Liver (tissue), 9 donors: Measurements from ENCODE around the gene MTERF1. TPM values are rescaled to one million over a fixed set of nuclear protein-coding genes. Genes with fewer than 3 reads are reported as not detected.

ENCODE experiments used
- DNase-seq: peaks from one replicate; pipeline ENCODE4 v3.0.0-alpha.2; 2017; ENCODE audit warnings: low spot score
- H3K27ac ChIP-seq, 2 donors: one replicate each; pipeline ENCODE4 v1.7.0; 2013; ENCODE audit warnings: inconsistent platforms in 2 of 2, low read length in 2 of 2, control low read depth in 1 of 2, low read depth in 1 of 2, mild to moderate bottlenecking in 1 of 2
- H3K27me3 ChIP-seq, 4 donors: one replicate each; pipeline versions ENCODE4 v1.6.1 to v1.7.0; 2013; ENCODE audit warnings: low read length in 3 of 4, inconsistent platforms in 1 of 4, mild to moderate bottlenecking in 1 of 4, moderate library complexity in 1 of 4; ENCODE audit not compliant: control insufficient read depth in 4 of 4, insufficient read depth in 4 of 4
- H3K36me3 ChIP-seq, 4 donors: one replicate each; pipeline versions ENCODE4 v1.6.1 to v1.7.0; 2013; ENCODE audit warnings: low read length in 3 of 4, mild to moderate bottlenecking in 3 of 4, low read depth in 1 of 4, moderate library complexity in 1 of 4; ENCODE audit not compliant: control insufficient read depth in 4 of 4, insufficient read depth in 3 of 4
- H3K4me1 ChIP-seq, 4 donors: one replicate each; pipeline versions ENCODE4 v1.6.1 to v1.7.0; 2013; ENCODE audit warnings: low read length in 3 of 4, mild to moderate bottlenecking in 3 of 4, moderate library complexity in 1 of 4; ENCODE audit not compliant: control insufficient read depth in 4 of 4, insufficient read depth in 4 of 4
- H3K4me3 ChIP-seq, 3 donors: one replicate each; pipeline versions ENCODE4 v1.6.1 to v1.7.0; 2013; ENCODE audit warnings: low read length in 3 of 3, control low read depth in 1 of 3, low read depth in 1 of 3, mild to moderate bottlenecking in 1 of 3
- H3K9ac ChIP-seq, 2 donors: one replicate each; pipeline ENCODE4 v1.7.0; 2013; ENCODE audit warnings: low read length in 2 of 2, mild to moderate bottlenecking in 2 of 2, moderate library complexity in 2 of 2, control low read depth in 1 of 2, low read depth in 1 of 2
- H3K9me3 ChIP-seq, 4 donors: one replicate each; pipeline versions ENCODE4 v1.6.1 to v1.7.0; 2013; ENCODE audit warnings: low read length in 3 of 4; ENCODE audit not compliant: control insufficient read depth in 4 of 4
- ATF3 ChIP-seq: IDR thresholded peaks from 2 replicates; pipeline ENCODE4 v1.6.1; 2016; ENCODE audit warnings: antibody characterized with exemption
- EGR1 ChIP-seq, 2 donors: IDR thresholded peaks; 2 replicates each; pipeline ENCODE4 v1.6.1; 2016 to 2018; ENCODE audit warnings: antibody characterized with exemption in 2 of 2, low read depth in 2 of 2
- FOXA1 ChIP-seq: IDR thresholded peaks from 2 replicates; pipeline ENCODE4 v1.6.1; 2016; ENCODE audit warnings: antibody characterized with exemption
- FOXA2 ChIP-seq: IDR thresholded peaks from 2 replicates; pipeline ENCODE4 v1.6.1; 2016; ENCODE audit warnings: antibody characterized with exemption
- GABPA ChIP-seq, 2 donors: IDR thresholded peaks in 1 of 2; conservative IDR thresholded peaks in 1 of 2; 2 replicates each; pipeline ENCODE4 v1.6.1; 2016; ENCODE audit warnings: antibody characterized with exemption in 2 of 2, mild to moderate bottlenecking in 1 of 2, moderate library complexity in 1 of 2
- HNF4A ChIP-seq, 2 donors: conservative IDR thresholded peaks; 2 replicates each; pipeline ENCODE4 v1.6.1; 2016; ENCODE audit warnings: antibody characterized with exemption in 2 of 2, mild to moderate bottlenecking in 2 of 2
- HNF4G ChIP-seq: IDR thresholded peaks from 2 replicates; pipeline ENCODE4 v1.6.1; 2016; ENCODE audit warnings: antibody characterized with exemption
- JUND ChIP-seq, 2 donors: IDR thresholded peaks; 2 replicates each; pipeline ENCODE4 v1.6.1; 2016; ENCODE audit warnings: antibody characterized with exemption in 2 of 2
- MAX ChIP-seq: IDR thresholded peaks from 2 replicates; pipeline ENCODE4 v1.6.1; 2016; ENCODE audit warnings: antibody characterized with exemption
- NR2F2 ChIP-seq: IDR thresholded peaks from 2 replicates; pipeline ENCODE4 v1.6.1; 2016; ENCODE audit warnings: antibody characterized with exemption
- RAD21 ChIP-seq, 2 donors: IDR thresholded peaks; 2 replicates each; pipeline ENCODE4 v1.6.1; 2016; ENCODE audit warnings: antibody characterized with exemption in 2 of 2, mild to moderate bottlenecking in 2 of 2
- REST ChIP-seq: IDR thresholded peaks from 2 replicates; pipeline ENCODE4 v1.6.1; 2016; ENCODE audit warnings: antibody characterized with exemption, mild to moderate bottlenecking
- RXRA ChIP-seq, 2 donors: IDR thresholded peaks; 2 replicates each; pipeline ENCODE4 v1.6.1; 2017 to 2018; ENCODE audit warnings: antibody characterized with exemption in 2 of 2, mild to moderate bottlenecking in 1 of 2
- SP1 ChIP-seq: IDR thresholded peaks from 2 replicates; pipeline ENCODE4 v1.6.1; 2018; ENCODE audit warnings: antibody characterized with exemption, mild to moderate bottlenecking
- TAF1 ChIP-seq: conservative IDR thresholded peaks from 2 replicates; pipeline ENCODE4 v1.6.1; 2016; ENCODE audit warnings: antibody characterized with exemption, mild to moderate bottlenecking
- YY1 ChIP-seq: IDR thresholded peaks from 2 replicates; pipeline ENCODE4 v1.6.1; 2016; ENCODE audit warnings: antibody characterized with exemption, mild to moderate bottlenecking
- ZBTB33 ChIP-seq: IDR thresholded peaks from 2 replicates; pipeline ENCODE4 v1.6.1; 2016; ENCODE audit warnings: antibody characterized with exemption
- WGBS: extraction: QIAGEN DNeasy Blood & Tissue Kit; methylation state at CpG from one replicate; pipeline ENCODE4 v1.1.7; 2013; 5-methylcytosine and 5-hydroxymethylcytosine counted together
- polyA plus RNA-seq, 2 donors: library from polyadenylated mRNA; stranded (reverse) in 1 of 2; unstranded in 1 of 2; fragments of 200-250 nt in 1 of 2; fragments of >200 nt in 1 of 2; fragmentation: Nextera tagmentation in 1 of 2; extraction: Ambion mirVana in 1 of 2; gene quantifications; one replicate each; pipeline versions ENCODE4 v1.2.1 to v1.2.3, GENCODE V29; 2013 to 2015
- total RNA-seq, 2 donors: library from RNA; depleted of rRNA; stranded (reverse); fragments of >200 nt; gene quantifications; one replicate each; pipeline ENCODE4 v1.2.3, GENCODE V29; 2014
- TF ChIP-seq, protein P1 (sequence below): fragments of 150-350 bp; IDR thresholded peaks from 2 replicates; pipeline ENCODE4 v1.5.1; 2017; ENCODE audit warnings: improper control_type of control experiment, low read depth, low read length; ENCODE audit not compliant: missing input control
- donor health status: healthy.
- donor health status: healthy.
- donor health status: healthy.
- donor health status: healthy.
- donor health status: healthy.

The MTERF1 gene
- total and polyA plus RNA-seq, 4 donors: 5.8 to 9.1 (median 6.4) TPM

DNA sequence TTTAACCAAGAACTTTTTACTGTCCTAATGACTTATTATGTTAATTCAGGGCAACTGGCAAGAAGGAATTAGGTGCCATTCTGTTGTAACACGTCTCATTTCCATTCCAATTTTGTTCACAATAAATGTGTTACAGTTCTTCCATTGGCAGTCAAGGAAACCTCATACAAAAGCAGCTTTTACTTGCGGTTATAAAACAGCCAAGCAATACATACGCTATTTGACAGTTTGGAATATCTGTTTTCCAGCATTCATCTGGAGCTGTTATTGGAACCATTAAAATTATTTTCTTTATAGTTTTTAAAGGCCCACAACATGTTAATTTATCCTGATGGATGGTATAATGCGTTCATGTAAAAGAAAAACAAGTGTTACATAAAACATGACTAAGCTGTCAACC, 33.3 kb downstream of the MTERF1 start:
- H3K27ac ChIP-seq: no peak overlapping the region
- H3K4me3 ChIP-seq: no peak overlapping the region
- H3K4me1 ChIP-seq: no peaks in the 10 kb centered on the region
- H3K36me3 ChIP-seq: no peaks in the 10 kb centered on the region
- H3K9me3 ChIP-seq: no peaks in the 10 kb centered on the region
- H3K27me3 ChIP-seq: no peaks in the 10 kb centered on the region
- no peak for DNase-seq
- TF ChIP-seq TAF1 (no peak), FOXA2 (no peak), EGR1 (IDR thresholded peaks at IDR 0.05; ENCODE audit: low read depth in 2 of 2) (no peak), SP1 (no peak), JUND (IDR thresholded peaks at IDR 0.05) (no peak), HNF4A (conservative IDR thresholded peaks at IDR 0.05) (no peak), NR2F2 (no peak), YY1 (no peak), RAD21 (IDR thresholded peaks at IDR 0.05) (no peak), ATF3 (no peak), HNF4G (no peak), ZBTB33 (no peak)
- TF ChIP-seq, protein P1, sequence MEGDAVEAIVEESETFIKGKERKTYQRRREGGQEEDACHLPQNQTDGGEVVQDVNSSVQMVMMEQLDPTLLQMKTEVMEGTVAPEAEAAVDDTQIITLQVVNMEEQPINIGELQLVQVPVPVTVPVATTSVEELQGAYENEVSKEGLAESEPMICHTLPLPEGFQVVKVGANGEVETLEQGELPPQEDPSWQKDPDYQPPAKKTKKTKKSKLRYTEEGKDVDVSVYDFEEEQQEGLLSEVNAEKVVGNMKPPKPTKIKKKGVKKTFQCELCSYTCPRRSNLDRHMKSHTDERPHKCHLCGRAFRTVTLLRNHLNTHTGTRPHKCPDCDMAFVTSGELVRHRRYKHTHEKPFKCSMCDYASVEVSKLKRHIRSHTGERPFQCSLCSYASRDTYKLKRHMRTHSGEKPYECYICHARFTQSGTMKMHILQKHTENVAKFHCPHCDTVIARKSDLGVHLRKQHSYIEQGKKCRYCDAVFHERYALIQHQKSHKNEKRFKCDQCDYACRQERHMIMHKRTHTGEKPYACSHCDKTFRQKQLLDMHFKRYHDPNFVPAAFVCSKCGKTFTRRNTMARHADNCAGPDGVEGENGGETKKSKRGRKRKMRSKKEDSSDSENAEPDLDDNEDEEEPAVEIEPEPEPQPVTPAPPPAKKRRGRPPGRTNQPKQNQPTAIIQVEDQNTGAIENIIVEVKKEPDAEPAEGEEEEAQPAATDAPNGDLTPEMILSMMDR: no peak
- H3K9ac ChIP-seq: no peak overlapping the region
- WGBS: 93% methylated on average over 4 of the region's 4 CpGs

GRCh38 chr7:91846436-91846835, 34.1 kb downstream of the MTERF1 start:
- DNase-seq: no peak
- no peaks in the 10 kb centered on the region for H3K4me1 ChIP-seq

DNA sequence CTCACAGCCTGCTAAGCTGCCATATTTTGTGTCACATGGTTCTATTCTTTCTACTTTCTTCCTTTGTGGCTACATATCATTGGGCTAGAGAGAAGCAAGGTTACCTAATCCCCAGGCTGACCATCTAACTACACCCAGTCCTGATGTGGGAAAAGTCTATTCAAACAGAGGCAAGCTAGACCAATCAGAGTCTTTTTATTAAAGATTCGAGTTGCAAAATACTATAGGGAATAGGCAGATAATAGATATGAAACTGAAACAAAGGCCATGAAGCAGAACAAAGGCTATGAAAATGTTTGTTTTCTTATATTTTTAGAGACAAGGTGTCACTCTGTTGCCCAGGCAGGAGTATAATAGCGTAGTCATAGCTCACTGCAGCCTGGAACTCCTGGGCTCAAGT, 36.7 kb downstream of the MTERF1 start:
- Histone ChIP-seq H3K27me3 (no peaks in the 10 kb centered on the region), H3K27ac (no peak overlapping the region), H3K36me3 (no peaks in the 10 kb centered on the region), H3K4me3 (no peak overlapping the region), H3K9me3 (peaks cover 0 to 2% (median 0%) of the 10 kb centered on the region in 4 donors), H3K9ac (no peak overlapping the region), H3K4me1 (no peaks in the 10 kb centered on the region)
- no peak for DNase-seq
- WGBS: 92% methylated on average over 2 of the region's 2 CpGs
- no peak for TF ChIP-seq MAX
- TF ChIP-seq RAD21 (IDR thresholded peaks at IDR 0.05): no peak
- no peak for TF ChIP-seq EGR1 (IDR thresholded peaks at IDR 0.05; ENCODE audit: low read depth in 2 of 2)
- TF ChIP-seq FOXA2: no peak
- TF ChIP-seq RXRA (IDR thresholded peaks at IDR 0.05): no peak
- no peak for TF ChIP-seq FOXA1
- TF ChIP-seq YY1: no peak
- no peak for TF ChIP-seq GABPA (IDR thresholded peaks at IDR 0.05 in 1 of 2, conservative IDR thresholded peaks at IDR 0.05 in 1 of 2)
- no peak for TF ChIP-seq HNF4G
- TF ChIP-seq JUND (IDR thresholded peaks at IDR 0.05): no peak
- TF ChIP-seq TAF1: no peak
- no peak for TF ChIP-seq NR2F2
- TF ChIP-seq REST: no peak
- TF ChIP-seq ATF3: no peak

More at GRCh38 chr7:91846436-91846835, 34.1 kb downstream of the MTERF1 start:
- Histone ChIP-seq H3K27ac (no peak overlapping the region), H3K9ac (no peak overlapping the region), H3K27me3 (no peaks in the 10 kb centered on the region), H3K9me3 (peaks cover 0 to 2% (median 0%) of the 10 kb centered on the region in 4 donors), H3K4me3 (no peak overlapping the region), H3K36me3 (no peaks in the 10 kb centered on the region)
- no peak for TF ChIP-seq HNF4A (conservative IDR thresholded peaks at IDR 0.05)
- no peak for TF ChIP-seq GABPA (IDR thresholded peaks at IDR 0.05 in 1 of 2, conservative IDR thresholded peaks at IDR 0.05 in 1 of 2)
- TF ChIP-seq EGR1 (IDR thresholded peaks at IDR 0.05; ENCODE audit: low read depth in 2 of 2): no peak
- TF ChIP-seq ATF3: no peak
